NCI-H1417 (cell line): Measurements from ENCODE around the gene OTULIN.

ENCODE experiments used
- DNase-seq, 3 experiments: peaks; one replicate each; lab custom pipeline; 2025; lab: John Stamatoyannopoulos, UW

The OTULIN gene

GRCh38 chr5:14664270-14665100 is at the start of gene OTULIN:
Gene OTULIN, plus strand, starts transcription at chr5:14664718. Its CDS starts 108 bp downstream, at chr5:14664826.
- DNase-seq: peak; percentile 93 to 97 (median 96)

- peak in 1 of 3 experiments; percentile 32 for DNase-seq
These were observed 49.2 kb upstream of the OTULIN start for GRCh38 chr5:14615365-14615764.

GRCh38 chr5:14617441-14617840 is 47.1 kb upstream of the OTULIN start:
- no peak for DNase-seq

- DNase-seq: no peak
These were observed 37.2 kb upstream of the OTULIN start for GRCh38 chr5:14627270-14627669.

- DNase-seq: no peak
These were observed 36.2 kb upstream of the OTULIN start for GRCh38 chr5:14628346-14628745.

GRCh38 chr5:14630671-14631070 is 33.8 kb upstream of the OTULIN start:
- no peak for DNase-seq

GRCh38 chr5:14635656-14636055 is 28.9 kb upstream of the OTULIN start:
- no peak for DNase-seq

GRCh38 chr5:14640765-14641164 is 23.8 kb upstream of the OTULIN start:
- DNase-seq: no peak

GRCh38 chr5:14644623-14645237 is 19.8 kb upstream of the OTULIN start:
- DNase-seq: peak in 1 of 3 experiments; percentile 45

- no peak for DNase-seq
These were observed 14.5 kb upstream of the OTULIN start for GRCh38 chr5:14650052-14650451.

GRCh38 chr5:14655146-14655741 is 9.3 kb upstream of the OTULIN start:
- DNase-seq: peak in 1 of 3 experiments; percentile 24

- DNase-seq: no peak
These were observed 7.6 kb upstream of the OTULIN start for GRCh38 chr5:14656898-14657297.

GRCh38 chr5:14659821-14660607 is 4.5 kb upstream of the OTULIN start:
- DNase-seq: no peak

GRCh38 chr5:14660833-14661232 is 3.7 kb upstream of the OTULIN start:
- DNase-seq: no peak

- DNase-seq: no peak
These were observed 1.7 kb upstream of the OTULIN start for GRCh38 chr5:14662721-14663260.

GRCh38 chr5:14663734-14664269 is 716 bp upstream of the OTULIN start:
- peak in 2 of 3 experiments; percentile 53 to 85 for DNase-seq

GRCh38 chr5:14665101-14665822 is 744 bp downstream of the OTULIN start:
- peak; percentile 16 to 72 (median 68) for DNase-seq

GRCh38 chr5:14665949-14666348 is 1.4 kb downstream of the OTULIN start:
- DNase-seq: peak in 1 of 3 experiments; percentile 51

- no peak for DNase-seq
These were observed 1.8 kb downstream of the OTULIN start for GRCh38 chr5:14666357-14666756.

GRCh38 chr5:14667290-14667689 is 2.8 kb downstream of the OTULIN start:
- DNase-seq: no peak

- no peak for DNase-seq
These were observed 3.3 kb downstream of the OTULIN start for GRCh38 chr5:14667770-14668169.
